ENCODE measurements around the gene TMEM132D.

Gene TMEM132D

GRCh38 chr12:129651951-129652350 lies 251.9 kb downstream of the TMEM132D start:
- Histone ChIP-seq H3K4me3 (ENCODE audit: low read length) (no peak overlapping the region), H3K9me3 (ENCODE audit: insufficient read depth, low read depth, low read length) (peaks cover 21% of the 10 kb centered on the region), H3K27me3 (ENCODE audit: insufficient read depth, low read length) (no peaks in the 10 kb centered on the region), H3K9ac (ENCODE audit: low read depth, low read length) (no peak overlapping the region), H3K4me1 (ENCODE audit: insufficient read depth, low read length) (no peaks in the 10 kb centered on the region; the same call in 1 of the 2 replicates), H3K36me3 (ENCODE audit: insufficient read depth, low read depth, low read length) (no peaks in the 10 kb centered on the region), H3K27ac (ENCODE audit: low read length) (no peak overlapping the region)

- no peaks in the 10 kb centered on the region for H3K27me3 ChIP-seq (ENCODE audit: insufficient read depth, low read length)
- no peaks in the 10 kb centered on the region for H3K36me3 ChIP-seq (ENCODE audit: insufficient read depth, low read depth, low read length)
- H3K27ac ChIP-seq (ENCODE audit: low read length), result no peak overlapping the region
- H3K9me3 ChIP-seq (ENCODE audit: insufficient read depth, low read depth, low read length), result peaks cover 2% of the 10 kb centered on the region; the same call in 1 of the 2 replicates
- peaks cover 3% of the 10 kb centered on the region; the same call in 1 of the 2 replicates for H3K4me1 ChIP-seq (ENCODE audit: insufficient read depth, low read length)
- no peak overlapping the region for H3K9ac ChIP-seq (ENCODE audit: low read depth, low read length)
- H3K4me3 ChIP-seq (ENCODE audit: low read length), result no peak overlapping the region
Measured at GRCh38 chr12:129641926-129642325, 261.9 kb downstream of the TMEM132D start.

- no peak overlapping the region for H3K4me3 ChIP-seq (ENCODE audit: low read length)
- no peaks in the 10 kb centered on the region; the same call in 1 of the 2 replicates for H3K9me3 ChIP-seq (ENCODE audit: insufficient read depth, low read depth, low read length)
- H3K27ac ChIP-seq (ENCODE audit: low read length), result no peak overlapping the region
- H3K4me1 ChIP-seq (ENCODE audit: insufficient read depth, low read length), result peaks cover 30% of the 10 kb centered on the region
- no peaks in the 10 kb centered on the region for H3K27me3 ChIP-seq (ENCODE audit: insufficient read depth, low read length)
- H3K9ac ChIP-seq (ENCODE audit: low read depth, low read length), result no peak overlapping the region
- H3K36me3 ChIP-seq (ENCODE audit: insufficient read depth, low read depth, low read length), result no peaks in the 10 kb centered on the region
Measured at GRCh38 chr12:129635021-129635685, 268.7 kb downstream of the TMEM132D start.

GRCh38 chr12:129631316-129631715 lies 272.5 kb downstream of the TMEM132D start:
- no peak overlapping the region for H3K9ac ChIP-seq (ENCODE audit: low read depth, low read length)
- H3K4me3 ChIP-seq (ENCODE audit: low read length), result peak overlapping the region; percentile 24; the same call in 1 of the 2 replicates
- no peaks in the 10 kb centered on the region for H3K9me3 ChIP-seq (ENCODE audit: insufficient read depth, low read depth, low read length)
- no peaks in the 10 kb centered on the region for H3K36me3 ChIP-seq (ENCODE audit: insufficient read depth, low read depth, low read length)
- H3K4me1 ChIP-seq (ENCODE audit: insufficient read depth, low read length), result peaks cover 34% of the 10 kb centered on the region
- H3K27ac ChIP-seq (ENCODE audit: low read length), result no peak overlapping the region
- no peaks in the 10 kb centered on the region for H3K27me3 ChIP-seq (ENCODE audit: insufficient read depth, low read length)

GRCh38 chr12:129629901-129630300 lies 273.9 kb downstream of the TMEM132D start:
- H3K4me1 ChIP-seq (ENCODE audit: insufficient read depth, low read length), result peaks cover 29% of the 10 kb centered on the region
- H3K27ac ChIP-seq (ENCODE audit: low read length), result no peak overlapping the region

GRCh38 chr12:129622566-129622965 lies 281.3 kb downstream of the TMEM132D start:
- Histone ChIP-seq H3K9me3 (ENCODE audit: insufficient read depth, low read depth, low read length) (no peaks in the 10 kb centered on the region), H3K4me1 (ENCODE audit: insufficient read depth, low read length) (no peaks in the 10 kb centered on the region), H3K27ac (ENCODE audit: low read length) (no peak overlapping the region), H3K27me3 (ENCODE audit: insufficient read depth, low read length) (no peaks in the 10 kb centered on the region), H3K4me3 (ENCODE audit: low read length) (no peak overlapping the region), H3K36me3 (ENCODE audit: insufficient read depth, low read depth, low read length) (no peaks in the 10 kb centered on the region), H3K9ac (ENCODE audit: low read depth, low read length) (no peak overlapping the region)

More at GRCh38 chr12:129629901-129630300, 273.9 kb downstream of the TMEM132D start:
- Histone ChIP-seq H3K9me3 (ENCODE audit: insufficient read depth, low read depth, low read length) (no peaks in the 10 kb centered on the region), H3K27me3 (ENCODE audit: insufficient read depth, low read length) (no peaks in the 10 kb centered on the region), H3K36me3 (ENCODE audit: insufficient read depth, low read depth, low read length) (no peaks in the 10 kb centered on the region), H3K9ac (ENCODE audit: low read depth, low read length) (no peak overlapping the region), H3K4me3 (ENCODE audit: low read length) (no peak overlapping the region)

- no peaks in the 10 kb centered on the region for H3K36me3 ChIP-seq (ENCODE audit: insufficient read depth, low read depth, low read length)
- no peak overlapping the region for H3K27ac ChIP-seq (ENCODE audit: low read length)
- H3K4me3 ChIP-seq (ENCODE audit: low read length), result no peak overlapping the region
- no peaks in the 10 kb centered on the region for H3K27me3 ChIP-seq (ENCODE audit: insufficient read depth, low read length)
- no peak overlapping the region for H3K9ac ChIP-seq (ENCODE audit: low read depth, low read length)
- no peaks in the 10 kb centered on the region for H3K4me1 ChIP-seq (ENCODE audit: insufficient read depth, low read length)
- no peaks in the 10 kb centered on the region; the same call in 1 of the 2 replicates for H3K9me3 ChIP-seq (ENCODE audit: insufficient read depth, low read depth, low read length)
Measured at GRCh38 chr12:129619271-129619670, 284.6 kb downstream of the TMEM132D start.

GRCh38 chr12:129617849-129618248 lies 286.0 kb downstream of the TMEM132D start:
- Histone ChIP-seq H3K4me1 (ENCODE audit: insufficient read depth, low read length) (no peaks in the 10 kb centered on the region), H3K27me3 (ENCODE audit: insufficient read depth, low read length) (no peaks in the 10 kb centered on the region), H3K9me3 (ENCODE audit: insufficient read depth, low read depth, low read length) (no peaks in the 10 kb centered on the region; the same call in 1 of the 2 replicates), H3K9ac (ENCODE audit: low read depth, low read length) (no peak overlapping the region), H3K4me3 (ENCODE audit: low read length) (no peak overlapping the region), H3K36me3 (ENCODE audit: insufficient read depth, low read depth, low read length) (no peaks in the 10 kb centered on the region), H3K27ac (ENCODE audit: low read length) (no peak overlapping the region)

- H3K36me3 ChIP-seq (ENCODE audit: insufficient read depth, low read depth, low read length), result no peaks in the 10 kb centered on the region
- H3K4me1 ChIP-seq (ENCODE audit: insufficient read depth, low read length), result 0 out of 2 replicates have a peak, but pooled peaks cover 5% of the 10 kb centered on the region
- peaks cover 2% of the 10 kb centered on the region; the same call in 1 of the 2 replicates for H3K9me3 ChIP-seq (ENCODE audit: insufficient read depth, low read depth, low read length)
- no peaks in the 10 kb centered on the region for H3K27me3 ChIP-seq (ENCODE audit: insufficient read depth, low read length)
- no peak overlapping the region for H3K9ac ChIP-seq (ENCODE audit: low read depth, low read length)
- no peak overlapping the region for H3K4me3 ChIP-seq (ENCODE audit: low read length)
- no peak overlapping the region for H3K27ac ChIP-seq (ENCODE audit: low read length)
Measured at GRCh38 chr12:129615001-129615400, 288.8 kb downstream of the TMEM132D start.

- 0 out of 2 replicates have a peak, but pooled peaks cover 5% of the 10 kb centered on the region for H3K4me1 ChIP-seq (ENCODE audit: insufficient read depth, low read length)
- no peak overlapping the region for H3K9ac ChIP-seq (ENCODE audit: low read depth, low read length)
- H3K27me3 ChIP-seq (ENCODE audit: insufficient read depth, low read length), result no peaks in the 10 kb centered on the region
- no peak overlapping the region for H3K27ac ChIP-seq (ENCODE audit: low read length)
- H3K9me3 ChIP-seq (ENCODE audit: insufficient read depth, low read depth, low read length), result peaks cover 2% of the 10 kb centered on the region; the same call in 1 of the 2 replicates
- H3K36me3 ChIP-seq (ENCODE audit: insufficient read depth, low read depth, low read length), result no peaks in the 10 kb centered on the region
- no peak overlapping the region for H3K4me3 ChIP-seq (ENCODE audit: low read length)
Measured at GRCh38 chr12:129614221-129614885, 289.5 kb downstream of the TMEM132D start.

GRCh38 chr12:129613314-129613713 lies 290.5 kb downstream of the TMEM132D start:
- no peak overlapping the region for H3K27ac ChIP-seq (ENCODE audit: low read length)
- H3K4me1 ChIP-seq (ENCODE audit: insufficient read depth, low read length), result peaks cover 5% of the 10 kb centered on the region; the same call in 1 of the 2 replicates
- H3K9ac ChIP-seq (ENCODE audit: low read depth, low read length), result no peak overlapping the region
- H3K27me3 ChIP-seq (ENCODE audit: insufficient read depth, low read length), result no peaks in the 10 kb centered on the region
- H3K9me3 ChIP-seq (ENCODE audit: insufficient read depth, low read depth, low read length), result peaks cover 2% of the 10 kb centered on the region; the same call in 1 of the 2 replicates
- H3K36me3 ChIP-seq (ENCODE audit: insufficient read depth, low read depth, low read length), result no peaks in the 10 kb centered on the region
- no peak overlapping the region for H3K4me3 ChIP-seq (ENCODE audit: low read length)
